ENCODE results near the gene SGTA.

The SGTA gene

DNA sequence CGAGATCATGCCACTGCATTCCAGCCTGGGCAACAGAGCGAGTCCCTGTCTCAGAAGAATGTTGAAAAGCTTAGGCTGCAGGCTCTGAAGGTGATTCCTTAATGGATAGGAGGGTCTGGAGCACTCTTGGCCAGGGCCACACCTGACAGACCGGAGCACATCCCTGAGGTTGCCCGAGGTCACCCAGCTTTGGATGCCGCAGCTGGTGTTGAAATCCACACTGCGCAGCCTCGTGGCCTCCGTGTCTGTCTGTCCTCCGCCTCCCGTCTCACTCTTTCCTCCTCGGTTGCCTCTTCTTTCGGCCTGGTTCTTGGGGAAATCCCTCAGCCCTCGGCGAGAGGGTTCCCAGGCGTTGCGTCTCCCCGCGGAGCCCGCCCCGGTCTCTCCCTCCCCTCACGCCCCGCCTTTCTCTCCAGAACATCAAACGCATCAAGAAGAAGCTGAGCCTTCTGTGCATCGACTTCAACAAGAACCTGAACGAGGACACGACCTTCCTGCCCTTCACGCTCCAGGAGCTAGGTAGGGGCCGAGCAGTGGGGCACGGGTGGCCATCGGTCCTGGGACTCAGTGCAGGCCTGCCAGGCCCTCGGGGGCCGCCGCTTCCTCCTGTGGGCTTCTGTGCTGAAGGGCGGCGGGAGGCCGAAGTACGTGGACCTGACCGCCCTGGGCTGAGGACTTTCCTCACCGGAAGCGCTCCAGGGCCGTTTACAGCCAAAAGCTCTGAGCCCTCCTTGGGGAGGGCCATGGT is 16.4 kb upstream of the SGTA start:
- ChIA-PET POLR2A (no interaction called here), CTCF (interaction anchor here (0.9 to 1.3 kb wide), 4 partner anchors 12 to 151 kb away, joined by 3 read pairs; no protein-coding TSS in a partner anchor)
- DNase-seq (ENCODE audit: extremely low spot score) = no peak
- TF ChIP-seq, protein P1, sequence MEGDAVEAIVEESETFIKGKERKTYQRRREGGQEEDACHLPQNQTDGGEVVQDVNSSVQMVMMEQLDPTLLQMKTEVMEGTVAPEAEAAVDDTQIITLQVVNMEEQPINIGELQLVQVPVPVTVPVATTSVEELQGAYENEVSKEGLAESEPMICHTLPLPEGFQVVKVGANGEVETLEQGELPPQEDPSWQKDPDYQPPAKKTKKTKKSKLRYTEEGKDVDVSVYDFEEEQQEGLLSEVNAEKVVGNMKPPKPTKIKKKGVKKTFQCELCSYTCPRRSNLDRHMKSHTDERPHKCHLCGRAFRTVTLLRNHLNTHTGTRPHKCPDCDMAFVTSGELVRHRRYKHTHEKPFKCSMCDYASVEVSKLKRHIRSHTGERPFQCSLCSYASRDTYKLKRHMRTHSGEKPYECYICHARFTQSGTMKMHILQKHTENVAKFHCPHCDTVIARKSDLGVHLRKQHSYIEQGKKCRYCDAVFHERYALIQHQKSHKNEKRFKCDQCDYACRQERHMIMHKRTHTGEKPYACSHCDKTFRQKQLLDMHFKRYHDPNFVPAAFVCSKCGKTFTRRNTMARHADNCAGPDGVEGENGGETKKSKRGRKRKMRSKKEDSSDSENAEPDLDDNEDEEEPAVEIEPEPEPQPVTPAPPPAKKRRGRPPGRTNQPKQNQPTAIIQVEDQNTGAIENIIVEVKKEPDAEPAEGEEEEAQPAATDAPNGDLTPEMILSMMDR (IDR thresholded peaks at IDR 0.05; ENCODE audit: control extremely low read depth, extremely low read depth, low read depth, missing control alignments) = no peak

- CTCF ChIA-PET = interaction anchor here (0.9 to 1.3 kb wide), 4 partner anchors 11 to 150 kb away, joined by 3 read pairs; no protein-coding TSS in a partner anchor
- POLR2A ChIA-PET = no interaction called here
- DNase-seq (ENCODE audit: extremely low spot score) = no peak
- TF ChIP-seq, protein P1 (IDR thresholded peaks at IDR 0.05; ENCODE audit: control extremely low read depth, extremely low read depth, low read depth, missing control alignments) = no peak
Observed at GRCh38 chr19:2798733-2799132, 15.7 kb upstream of the SGTA start.

DNA sequence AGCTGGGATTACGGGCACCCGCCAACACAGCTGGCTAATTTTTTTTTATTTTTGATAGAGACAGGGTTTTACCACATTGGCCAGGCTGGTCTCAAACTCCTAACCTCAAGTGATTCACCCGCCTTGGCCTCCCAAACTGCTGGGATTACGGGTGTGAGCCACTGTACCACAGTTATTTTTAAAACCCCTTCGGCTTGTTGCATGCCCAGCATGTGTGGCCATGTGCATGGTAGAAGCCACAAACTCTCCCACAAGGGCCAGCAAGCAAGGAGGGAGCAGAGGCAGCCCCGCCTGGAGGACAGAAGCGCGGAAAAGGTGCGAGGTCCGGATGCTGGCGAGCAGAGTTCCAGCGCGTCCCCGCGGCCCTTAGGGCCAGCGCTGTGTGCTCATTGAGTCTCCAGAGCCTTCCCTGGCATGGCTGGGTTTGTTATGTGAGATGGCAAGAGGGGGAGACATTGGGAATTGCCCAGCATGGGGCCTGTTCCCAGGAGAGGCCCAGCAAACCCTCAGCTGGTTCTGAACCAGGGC is 15.1 kb upstream of the SGTA start:
- TF ChIP-seq, protein P1 (IDR thresholded peaks at IDR 0.05; ENCODE audit: control extremely low read depth, extremely low read depth, low read depth, missing control alignments) = no peak
- ChIA-PET CTCF (interaction anchor here (1.2 to 1.3 kb wide), 2 partner anchors 48 to 150 kb away, joined by 3 read pairs; no protein-coding TSS in a partner anchor), POLR2A (no interaction called here)
- DNase-seq (ENCODE audit: extremely low spot score) = no peak

- ChIA-PET CTCF (no interaction called here), POLR2A (no interaction called here)
- TF ChIP-seq, protein P1 (IDR thresholded peaks at IDR 0.05; ENCODE audit: control extremely low read depth, extremely low read depth, low read depth, missing control alignments) = no peak
- no peak for DNase-seq (ENCODE audit: extremely low spot score)
Observed at GRCh38 chr19:2797280-2797679, 14.2 kb upstream of the SGTA start.

DNA sequence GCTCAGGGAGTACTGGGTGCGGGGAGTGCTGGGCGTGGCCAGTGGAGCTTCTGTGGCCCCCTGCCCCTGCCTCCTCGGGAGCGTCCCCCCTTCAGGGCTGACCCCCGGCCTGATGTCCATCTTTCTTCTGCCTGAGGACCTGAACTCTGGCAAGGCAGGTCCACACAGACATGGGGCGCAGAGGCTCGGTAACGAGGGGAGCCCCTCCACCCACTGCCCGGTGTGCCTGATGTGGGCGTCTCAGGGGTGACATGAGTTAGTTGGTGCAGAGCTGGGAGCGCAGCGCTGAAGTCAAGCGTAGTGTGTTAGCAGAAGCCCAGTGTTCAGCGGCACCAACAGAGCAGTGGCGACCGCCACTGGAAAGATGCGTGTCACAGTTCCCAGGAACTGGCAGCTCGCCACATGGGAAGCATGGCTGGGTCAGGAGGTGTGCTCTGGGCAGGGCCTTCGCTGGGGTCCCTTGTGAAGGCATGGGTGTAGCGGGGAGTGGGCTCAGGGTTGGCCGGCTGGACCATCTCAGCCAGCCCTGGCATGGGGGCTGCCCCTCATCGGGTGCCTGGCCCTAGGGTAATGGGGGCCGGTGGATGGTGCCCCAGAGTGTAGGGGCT is 13.7 kb upstream of the SGTA start:
- DNase-seq (ENCODE audit: extremely low spot score) = no peak
- TF ChIP-seq, protein P1 (IDR thresholded peaks at IDR 0.05; ENCODE audit: control extremely low read depth, extremely low read depth, low read depth, missing control alignments) = no peak
- ChIA-PET CTCF (no interaction called here), POLR2A (interaction anchor here (0.5 kb wide), 1 partner anchor 39 kb away, joined by 4 read pairs; no protein-coding TSS in a partner anchor)

- no peak for DNase-seq (ENCODE audit: extremely low spot score)
- TF ChIP-seq, protein P1 (IDR thresholded peaks at IDR 0.05; ENCODE audit: control extremely low read depth, extremely low read depth, low read depth, missing control alignments) = no peak
- POLR2A ChIA-PET = no interaction called here
- CTCF ChIA-PET = no interaction called here
Observed at GRCh38 chr19:2795827-2796658, 13.0 kb upstream of the SGTA start.
